NCI-H748 (cell line): ENCODE results near the gene SGIP1.
A peak's percentile ranks its signal among the peaks of the same experiment; 100 is the strongest.
"Not testable (repeated sequence)": the region's sequence is repeated elsewhere in the genome, so short reads cannot be mapped to it uniquely, and the experiment has no call there.

ENCODE experiments used
- DNase-seq: peaks from one replicate; lab custom pipeline; 2025; ENCODE audit not compliant: unreplicated experiment; lab: John Stamatoyannopoulos, UW

SGIP1 gene

DNA sequence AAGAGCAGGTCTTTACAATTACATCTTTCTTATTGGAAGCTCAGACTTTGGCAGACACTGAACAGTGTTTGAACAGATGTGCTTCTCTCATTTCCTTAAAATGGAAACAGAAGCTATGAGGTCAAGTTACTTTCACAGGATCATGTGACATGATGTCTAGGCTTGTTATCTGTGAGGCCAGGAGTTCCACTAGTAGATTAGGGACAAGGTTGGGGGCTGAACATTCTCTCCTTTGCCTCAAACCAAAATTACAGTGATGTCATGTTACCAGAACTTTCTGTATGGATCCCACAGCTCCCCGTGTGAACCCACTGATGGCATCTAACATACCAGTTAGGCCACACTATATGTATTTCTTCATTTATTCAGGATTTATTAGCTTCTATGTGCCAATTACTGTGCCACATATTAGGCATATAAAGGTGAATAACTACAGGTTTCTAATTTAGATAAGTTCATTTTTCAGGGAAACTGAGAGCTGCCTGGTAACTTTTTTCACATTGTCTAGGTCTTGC is 224.3 kb downstream of the SGIP1 start:
- DNase-seq: peak; percentile 56

DNA sequence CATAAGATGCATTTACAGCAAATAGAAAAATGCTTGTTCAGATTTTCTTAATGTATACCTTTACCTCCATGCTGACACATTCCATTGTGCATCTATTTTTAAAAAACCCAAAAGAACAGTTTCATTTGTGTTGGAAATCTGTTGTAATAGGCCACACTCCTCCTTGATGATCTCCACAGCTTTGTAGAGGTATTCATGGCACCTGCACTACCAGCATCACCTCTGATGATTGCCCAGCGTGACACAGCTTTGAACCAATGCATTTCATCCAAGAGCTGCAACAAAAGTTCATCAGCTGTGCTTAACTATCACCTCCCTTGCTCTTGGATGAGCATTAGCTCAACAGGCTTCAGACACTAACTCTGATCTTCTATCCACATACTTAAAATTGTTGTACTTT is 226.6 kb downstream of the SGIP1 start:
- DNase-seq: no peak

DNA sequence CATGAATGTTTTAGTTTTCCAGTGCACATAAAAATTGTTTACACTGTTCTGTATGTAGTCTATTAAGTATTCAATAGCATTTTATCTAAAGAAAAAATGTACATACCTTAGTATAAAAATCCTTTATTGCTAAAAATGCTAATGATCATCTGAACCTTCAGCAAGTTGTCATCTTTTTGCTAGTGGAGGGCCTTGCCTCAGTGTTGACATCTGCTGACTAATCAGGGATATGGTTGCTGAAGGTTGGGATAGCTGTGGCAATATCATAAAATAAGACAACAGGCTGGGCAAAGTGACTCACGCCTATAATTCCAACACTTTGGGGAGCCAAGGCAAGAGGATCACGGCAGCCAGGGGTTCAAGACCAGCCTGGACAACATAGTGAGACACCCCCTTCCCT is 227.3 kb downstream of the SGIP1 start:
- no peak for DNase-seq

DNA sequence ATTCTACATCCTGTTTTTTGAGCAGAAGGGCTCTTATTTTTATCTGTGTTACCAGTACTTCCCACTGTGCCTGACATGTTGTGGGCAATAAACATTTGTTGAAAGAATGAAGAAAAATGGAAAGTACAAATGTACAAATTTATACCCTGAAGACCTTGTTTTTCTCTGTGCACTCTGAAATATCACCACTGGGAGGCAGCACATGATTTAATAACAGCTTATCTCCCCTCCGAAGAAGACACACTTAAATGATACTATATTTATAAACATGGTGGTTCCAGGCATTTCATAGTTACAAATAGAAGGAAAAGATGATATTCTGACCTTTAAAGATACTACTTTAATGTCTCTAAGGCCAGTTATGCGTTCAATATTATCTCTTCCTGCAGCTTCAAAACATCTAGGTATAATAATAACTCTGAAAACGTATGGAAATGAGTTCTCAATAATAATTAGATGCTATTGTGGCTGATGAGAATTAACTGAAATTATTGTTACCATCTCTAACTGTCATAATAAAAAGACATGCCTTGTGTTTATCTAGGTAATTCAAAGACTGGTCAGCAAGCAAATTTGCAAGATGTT is 231.1 kb downstream of the SGIP1 start:
- DNase-seq: peak; percentile 64

DNA sequence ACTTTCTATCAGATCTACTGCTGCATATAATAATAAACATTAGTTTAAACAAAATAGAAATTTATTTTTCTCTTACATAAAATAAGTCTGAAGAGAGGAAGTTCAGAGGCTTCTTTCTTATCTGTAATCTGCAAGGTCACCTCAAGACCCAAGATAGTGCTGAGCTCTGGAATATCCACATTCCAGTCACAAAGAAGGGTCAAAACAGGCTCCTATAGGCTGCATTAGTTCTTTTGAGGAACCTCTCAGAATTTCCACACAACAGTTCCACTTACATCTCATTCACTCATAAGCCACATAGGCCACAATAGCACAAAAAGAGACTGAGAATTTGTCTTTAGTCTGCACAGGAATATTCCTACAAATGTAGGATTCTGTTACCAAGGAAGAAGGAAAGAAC is 233.7 kb downstream of the SGIP1 start:
- DNase-seq: no peak

DNA sequence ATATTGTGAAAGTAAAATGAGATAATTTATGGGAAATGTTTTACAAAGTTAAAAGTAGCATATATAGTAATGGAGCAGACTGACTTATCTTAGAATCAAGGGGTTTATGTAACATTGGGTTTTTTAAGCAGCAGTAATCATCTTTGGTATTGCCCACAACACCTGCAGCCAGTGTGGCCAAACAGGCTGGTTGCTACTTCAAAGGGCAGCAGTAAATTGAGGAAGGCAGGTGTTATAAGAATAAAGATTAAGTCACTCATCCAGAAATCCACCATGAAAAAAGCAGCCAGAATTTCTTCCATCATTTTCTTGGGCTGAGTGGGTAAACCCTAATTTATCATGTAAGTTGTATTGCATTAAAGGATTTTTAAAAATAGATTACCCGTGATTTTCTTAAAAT is 235.0 kb downstream of the SGIP1 start:
- peak; percentile 18 for DNase-seq

DNA sequence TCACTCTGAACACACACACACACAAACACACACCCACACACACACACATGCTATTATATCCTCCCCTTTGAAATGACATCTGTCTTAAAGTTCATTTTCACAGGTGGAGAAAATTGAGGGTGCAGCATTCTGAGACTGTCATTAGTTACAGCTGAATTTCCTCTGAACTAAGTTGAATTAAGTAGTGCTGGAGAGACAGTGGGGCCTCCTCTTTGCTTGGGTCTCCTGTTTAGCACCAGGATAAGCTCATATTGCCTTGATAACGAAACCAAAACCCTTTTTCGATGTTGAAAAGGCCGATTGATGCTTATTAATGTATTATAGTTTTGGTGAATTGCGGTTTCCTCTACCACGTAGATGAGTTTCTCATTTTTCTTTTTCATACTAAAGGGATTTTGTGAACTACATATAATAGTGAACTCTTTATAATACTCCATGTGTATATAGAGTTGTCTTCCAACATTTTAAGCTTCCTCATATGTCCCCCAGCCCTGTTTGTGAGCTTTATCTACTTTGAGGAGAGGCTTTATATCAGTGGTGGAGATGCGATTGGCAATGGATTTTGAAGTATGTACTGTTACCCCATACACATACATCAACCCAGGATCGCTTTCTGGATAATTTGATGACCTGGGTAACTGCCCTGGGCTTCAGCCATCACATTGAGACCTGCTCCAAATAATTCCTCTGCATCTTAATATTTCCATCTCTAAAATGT is 235.7 kb downstream of the SGIP1 start:
- DNase-seq: no peak

DNA sequence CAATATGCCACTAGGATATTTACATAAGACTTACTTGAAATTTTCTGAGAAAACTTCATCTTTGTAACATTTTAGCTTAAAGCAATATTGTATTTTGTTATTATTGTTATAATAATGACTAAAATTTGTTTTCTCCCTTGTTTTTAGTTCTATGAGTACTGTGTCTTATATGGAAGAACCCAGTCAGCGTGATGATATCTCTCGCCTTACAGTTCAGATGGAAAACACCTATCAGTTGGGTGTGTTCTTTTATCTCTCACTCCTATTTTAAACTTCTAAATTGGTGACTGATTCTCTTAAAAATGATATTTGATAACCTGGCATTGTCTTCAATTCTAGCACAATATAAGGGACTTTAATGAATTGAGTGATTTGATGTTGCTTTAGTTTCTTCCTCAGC is 236.3 kb downstream of the SGIP1 start:
- no peak for DNase-seq

DNA sequence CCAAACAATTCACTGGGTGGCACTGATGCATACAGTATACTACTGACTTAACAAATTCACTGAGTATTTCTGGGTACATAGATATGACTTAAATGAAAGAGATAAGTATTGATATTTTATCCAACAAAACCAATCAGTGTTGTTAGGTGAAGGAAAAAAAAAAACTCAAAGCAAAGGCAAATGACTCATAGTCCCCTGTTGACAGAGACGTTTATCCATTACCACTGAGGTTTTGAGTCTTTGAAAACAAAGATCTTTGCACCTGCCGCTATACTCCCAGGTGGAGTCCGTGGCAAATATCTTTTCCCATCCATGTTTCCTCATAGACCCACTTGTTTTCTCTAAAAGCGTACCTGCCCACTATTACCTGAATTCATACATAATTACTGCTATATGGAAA is 236.7 kb downstream of the SGIP1 start:
- DNase-seq: peak; percentile 46

DNA sequence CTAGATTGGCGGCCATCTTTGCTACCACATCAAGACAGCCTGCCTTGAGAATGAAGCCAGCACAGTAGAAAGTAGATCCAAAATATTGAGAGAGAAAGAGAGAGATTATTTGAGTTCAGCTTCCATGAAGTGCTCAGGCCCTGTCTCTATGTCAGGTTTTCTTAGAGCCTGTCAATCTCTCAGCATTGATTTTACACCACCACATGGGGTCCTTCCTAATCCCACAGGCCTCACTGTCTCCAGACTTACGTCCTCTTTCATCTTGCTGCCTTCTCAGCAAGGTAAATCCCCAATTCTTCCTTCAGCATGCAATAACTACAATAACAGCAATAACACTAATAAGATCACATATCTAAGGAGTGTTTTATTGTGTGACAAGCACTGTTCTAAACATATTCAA is 239.3 kb downstream of the SGIP1 start:
- DNase-seq: no peak

DNA sequence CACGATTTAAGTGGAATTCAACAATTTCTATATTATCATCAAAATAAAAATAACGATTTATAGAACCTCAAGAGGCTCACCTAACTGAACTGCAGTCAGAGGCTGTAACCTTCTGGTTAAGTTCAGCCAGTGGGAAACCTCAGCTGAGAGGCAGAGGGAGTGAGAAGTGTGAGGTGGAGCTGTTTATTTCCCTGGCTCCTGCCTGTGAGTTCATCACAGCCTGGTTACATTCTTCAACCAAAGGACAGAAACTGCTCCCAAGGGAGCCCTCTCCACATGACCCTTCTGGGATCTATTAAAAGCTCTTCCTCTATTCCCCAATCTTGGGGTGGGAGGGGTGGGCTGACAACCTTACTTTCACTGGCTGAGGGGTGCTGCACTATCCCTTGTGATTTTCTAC is 240.5 kb downstream of the SGIP1 start:
- DNase-seq: no peak

DNA sequence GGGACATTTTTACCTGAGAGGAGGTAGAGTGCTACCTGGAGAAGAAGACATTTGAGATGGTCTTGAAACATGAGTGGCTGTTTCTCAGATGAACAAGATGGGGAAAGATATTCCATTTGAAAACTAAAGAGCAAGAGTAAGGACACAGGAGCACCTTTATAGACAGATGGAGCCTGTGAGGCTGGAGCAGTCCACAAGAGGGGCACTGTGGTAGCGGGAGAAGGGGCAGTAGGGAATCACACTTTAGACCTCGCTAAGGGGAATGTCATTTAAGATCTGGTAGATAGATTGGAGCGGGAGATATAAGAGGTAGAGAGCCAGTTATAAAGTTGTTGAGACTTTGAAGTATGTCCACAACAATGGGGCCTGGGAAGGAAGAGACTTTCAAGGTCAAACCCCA is 241.7 kb downstream of the SGIP1 start:
- no peak for DNase-seq

DNA sequence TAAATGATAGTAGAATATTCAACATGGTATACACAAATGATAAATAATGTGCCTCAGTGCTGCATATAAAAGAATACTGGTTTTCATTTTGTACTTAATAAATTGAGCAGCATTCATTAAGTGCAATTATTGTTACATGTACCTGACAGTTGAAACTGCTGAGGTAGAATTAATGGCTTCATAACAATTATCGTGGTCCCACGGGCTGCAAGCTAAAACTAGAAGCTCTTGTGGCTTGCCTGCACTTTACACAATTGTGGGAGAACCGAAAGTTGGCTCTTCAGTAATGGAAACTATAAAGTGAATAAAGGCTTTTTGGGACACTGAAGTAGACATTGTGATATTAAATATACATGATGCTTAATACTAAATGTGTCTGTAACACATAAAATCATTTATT is 243.9 kb downstream of the SGIP1 start:
- peak; percentile 86 for DNase-seq

DNA sequence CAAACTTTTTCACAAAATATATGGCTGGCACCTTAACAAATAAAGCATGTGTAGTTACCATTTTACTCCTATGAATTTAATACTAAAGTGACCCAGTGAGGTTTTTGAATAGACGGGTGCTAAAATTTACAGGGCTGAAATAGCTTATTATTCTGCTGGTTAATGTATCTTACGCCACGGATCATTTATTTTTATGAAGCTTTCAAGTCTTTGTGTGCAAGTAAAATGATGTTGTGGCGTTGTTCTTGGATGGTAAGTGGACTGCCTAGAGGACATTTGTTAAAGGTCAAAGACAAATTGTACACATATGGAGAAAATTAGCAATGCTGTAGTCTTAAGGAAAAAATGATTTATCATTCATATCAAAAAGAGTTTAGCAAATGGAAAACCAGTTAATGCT is 244.3 kb downstream of the SGIP1 start:
- DNase-seq: peak; percentile 89

DNA sequence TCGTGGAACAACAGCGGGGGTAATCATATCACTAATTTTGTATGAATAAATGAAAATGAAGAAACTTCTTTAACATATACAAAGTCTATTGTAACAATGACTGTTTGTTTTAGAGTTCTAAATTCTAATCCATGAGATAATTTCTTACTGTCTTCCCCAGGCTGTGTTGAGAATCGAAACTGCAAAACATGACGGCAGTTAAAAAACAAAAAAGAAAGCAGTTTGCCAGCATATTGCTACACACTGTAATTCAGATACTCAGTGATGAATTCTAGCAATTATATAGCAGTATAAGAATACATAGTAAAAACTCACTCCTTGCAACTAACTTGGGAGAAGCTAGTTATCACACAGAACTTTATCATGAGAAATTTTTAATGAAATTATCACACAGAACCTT is 245.0 kb downstream of the SGIP1 start:
- no peak for DNase-seq

DNA sequence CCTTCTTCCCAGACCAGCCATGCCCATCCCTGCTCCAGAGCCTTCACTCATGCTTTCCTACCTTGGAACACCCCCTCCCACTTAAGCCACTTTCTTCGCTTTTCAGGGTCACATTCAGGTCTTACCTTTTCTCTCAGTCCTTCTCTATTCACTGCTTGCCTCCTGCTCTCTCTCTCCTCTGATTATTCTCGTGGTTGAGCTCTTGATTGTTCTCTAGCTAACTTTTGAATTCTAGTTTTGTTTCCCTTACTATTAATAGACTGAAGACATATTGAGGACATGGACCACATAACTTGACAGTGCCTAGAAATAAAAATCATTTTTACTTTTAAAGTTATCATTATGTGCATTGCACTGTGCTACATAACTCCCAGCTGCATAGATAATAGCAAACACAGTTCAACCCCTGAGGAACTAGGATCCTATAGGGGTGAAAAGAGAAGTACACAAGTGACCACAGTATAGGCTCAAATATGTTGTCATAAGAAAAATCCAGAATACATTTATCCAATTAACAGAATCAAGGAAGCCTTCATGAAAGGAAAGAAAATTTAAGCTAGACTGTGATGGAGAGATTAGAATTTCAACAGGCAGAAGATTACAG is 245.6 kb downstream of the SGIP1 start:
- no peak for DNase-seq

DNA sequence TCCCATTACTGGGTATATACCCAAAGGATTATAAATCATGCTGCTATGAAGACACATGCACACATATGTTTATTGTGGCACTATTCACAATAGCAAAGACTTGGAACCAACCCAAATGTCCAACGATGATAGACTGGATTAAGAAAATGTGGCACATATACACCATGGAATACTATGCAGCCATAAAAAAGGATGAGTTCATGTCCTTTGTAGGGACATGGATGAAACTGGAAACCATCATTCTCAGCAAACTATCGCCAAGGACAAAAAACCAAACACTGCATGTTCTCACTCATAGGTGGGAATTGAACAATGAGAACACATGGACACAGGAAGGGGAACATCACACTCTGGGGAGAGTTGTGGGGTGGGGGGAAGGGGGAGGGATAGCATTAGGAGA is 251.8 kb downstream of the SGIP1 start:
- DNase-seq: not testable (repeated sequence)

DNA sequence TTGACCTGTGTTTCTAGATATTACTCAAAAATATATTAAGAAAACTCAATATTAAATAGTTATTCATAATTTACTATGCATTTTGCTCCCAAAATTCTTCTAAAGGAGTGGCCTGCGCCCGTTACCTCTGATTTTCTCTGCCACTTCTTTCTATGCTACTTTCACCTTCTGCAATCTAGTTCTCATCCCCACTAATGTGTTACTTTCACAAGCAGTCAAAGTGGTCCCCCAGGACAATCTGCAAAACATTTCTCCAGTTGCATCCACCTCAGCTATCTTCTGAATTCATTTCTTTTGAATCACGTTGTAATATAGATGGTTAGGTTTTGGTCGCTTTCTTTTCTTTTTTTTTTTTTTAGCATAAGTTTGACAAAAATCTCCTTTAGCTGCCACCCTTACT is 253.7 kb downstream of the SGIP1 start:
- no peak for DNase-seq

DNA sequence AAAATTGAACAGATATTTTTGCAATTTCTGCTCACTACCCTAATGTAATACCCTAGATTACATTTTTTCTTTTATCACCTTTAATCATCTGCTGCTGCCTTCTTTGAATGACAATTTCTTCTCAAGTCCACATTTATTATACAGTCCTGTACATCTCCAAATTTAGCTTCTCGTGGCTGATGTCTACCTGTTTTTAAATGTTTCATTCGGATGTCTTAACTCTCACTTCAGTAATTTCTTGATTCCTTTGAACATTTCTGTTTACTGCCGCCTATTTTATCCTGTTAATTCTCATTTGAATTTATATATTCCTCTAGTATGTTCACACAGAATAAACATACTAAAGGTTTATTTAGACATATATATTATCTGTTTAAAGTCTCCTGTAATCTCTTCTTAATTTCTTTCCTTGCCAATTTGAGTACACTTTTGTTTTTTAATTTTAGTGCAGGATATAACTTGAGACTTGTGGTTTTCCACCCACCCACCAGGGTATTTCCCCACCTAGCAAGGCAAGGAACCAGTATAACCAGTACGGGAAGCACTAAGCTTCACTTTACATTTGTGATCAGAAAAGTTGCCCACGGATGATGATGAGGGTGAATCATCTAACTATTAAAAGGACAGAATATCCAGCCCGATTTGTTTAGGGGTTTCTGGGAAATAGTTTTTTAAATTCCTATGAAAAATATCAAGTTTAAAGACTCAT is 254.4 kb downstream of the SGIP1 start:
- DNase-seq: no peak

DNA sequence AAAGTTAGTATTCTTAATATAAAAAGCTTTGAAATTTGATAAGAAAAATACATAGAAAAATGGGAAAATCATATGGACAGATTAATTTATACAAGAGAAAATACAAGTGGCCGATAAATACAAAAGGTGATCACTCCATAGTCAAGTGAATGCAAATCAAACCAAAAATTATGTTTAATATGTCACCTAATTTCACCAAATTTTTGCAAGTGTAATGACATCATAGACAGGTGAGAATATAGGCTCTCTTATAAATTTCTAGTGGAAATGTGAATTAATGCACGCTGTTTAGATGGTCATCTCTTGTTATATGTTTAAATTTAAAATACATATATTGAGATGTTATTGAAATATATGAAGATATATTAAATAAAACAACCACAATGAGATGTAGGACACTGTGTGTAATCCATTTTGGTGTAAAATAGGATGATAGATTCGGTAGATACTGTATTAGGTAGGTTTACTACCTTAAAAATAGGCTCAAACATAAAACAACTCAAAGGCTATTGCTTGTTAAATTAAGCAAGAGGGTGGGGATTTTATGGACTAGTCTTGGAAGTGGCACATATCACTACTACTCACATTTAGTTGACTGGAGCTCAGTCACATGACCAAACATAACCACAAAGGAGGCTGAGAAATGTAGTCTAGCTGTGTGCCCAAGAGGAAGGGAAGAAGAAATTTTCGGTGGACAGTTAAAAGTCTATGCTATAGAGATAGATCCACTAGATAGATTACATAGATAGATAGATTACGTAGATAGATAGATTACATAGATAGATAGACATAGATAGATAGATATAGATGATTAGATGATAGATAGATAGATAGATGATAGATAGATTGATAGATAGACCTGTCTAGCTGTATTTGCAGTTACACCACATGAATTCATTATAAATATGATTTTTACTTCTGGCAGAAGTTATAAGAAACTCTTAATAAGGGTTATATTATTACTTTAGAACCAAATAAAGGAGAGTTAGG is 258.0 kb downstream of the SGIP1 start:
- DNase-seq: no peak

DNA sequence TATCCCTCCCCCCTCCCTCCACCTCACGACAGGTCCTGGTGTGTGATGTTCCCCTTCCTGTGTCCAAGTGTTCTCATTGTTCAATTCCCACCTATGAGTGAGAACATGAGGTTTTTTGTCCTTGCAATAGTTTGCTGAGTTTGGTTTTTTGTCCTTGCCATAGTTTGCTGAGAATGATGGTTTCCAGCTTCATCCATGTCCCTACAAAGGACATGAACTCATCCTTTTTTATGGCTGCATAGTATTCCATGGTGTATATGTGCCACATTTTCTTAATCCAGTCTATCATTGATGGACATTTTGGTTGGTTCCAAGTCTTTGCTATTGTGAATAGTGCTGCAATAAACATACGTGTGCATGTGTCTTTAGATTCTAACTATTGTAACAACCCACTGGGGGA is 261.9 kb downstream of the SGIP1 start:
- not testable (repeated sequence) for DNase-seq
